GM12891 (cell line): ENCODE results near the gene ADAMTS20.

Source experiments
- PAX5 ChIP-seq: IDR thresholded peaks from 2 replicates; pipeline ENCODE4 v1.6.1; 2011; ENCODE audit warnings: low read length, moderate library complexity, mild to moderate bottlenecking; ENCODE audit not compliant: insufficient read depth, severe bottlenecking
- POLR2A ChIP-seq: IDR thresholded peaks from 2 replicates; pipeline ENCODE4 v1.6.1; 2011; ENCODE audit warnings: low read depth, low read length, control low read depth
- POLR2AphosphoS5 ChIP-seq: IDR thresholded peaks from 2 replicates; pipeline ENCODE4 v1.6.1; 2011; ENCODE audit warnings: low read depth, low read length, control low read depth
- POU2F2 ChIP-seq: IDR thresholded peaks from 2 replicates; pipeline ENCODE4 v1.6.1; 2011; ENCODE audit warnings: low read depth, mild to moderate bottlenecking, control low read depth, low read length, moderate library complexity
- SPI1 ChIP-seq: IDR thresholded peaks from 2 replicates; pipeline ENCODE4 v1.6.1; 2011; ENCODE audit warnings: low read depth, low read length, control low read depth
- TAF1 ChIP-seq: IDR thresholded peaks from 2 replicates; pipeline ENCODE4 v1.6.1; 2011; ENCODE audit warnings: low read depth, low read length, control low read depth

DNA sequence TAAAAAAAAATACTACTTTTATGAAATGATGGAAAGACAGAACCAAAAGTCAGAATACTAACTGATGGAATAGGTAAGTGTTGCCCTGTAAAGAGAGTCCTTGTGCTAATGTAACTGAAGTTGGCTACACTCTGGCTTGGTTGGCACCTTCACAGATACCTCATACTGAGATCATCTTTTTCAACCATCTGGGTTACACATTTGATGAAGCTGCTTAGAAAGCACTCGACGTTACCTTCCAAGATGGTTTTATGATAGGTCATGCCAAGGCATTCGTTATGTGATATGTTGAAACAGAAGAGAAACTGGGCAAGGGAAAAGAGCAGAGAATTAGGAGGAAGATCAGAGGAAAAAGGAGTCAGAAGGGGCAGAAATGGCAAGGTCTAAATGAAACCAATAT lies 203.8 kb downstream of the ADAMTS20 start:
- TF ChIP-seq POLR2A (no peak), TAF1 (no peak), POLR2AphosphoS5 (no peak), SPI1 (no peak), POU2F2 (no peak), PAX5 (no peak)
